Ammon's horn (tissue), 1 donor: ENCODE measurements around the gene CDH4.
"Not testable (repeated sequence)": the region's sequence is repeated elsewhere in the genome, so short reads cannot be mapped to it uniquely, and the experiment has no call there.

ENCODE experiments used
- DNase-seq: peaks from one replicate; pipeline ENCODE4 v3.0.0-alpha.2; 2016; ENCODE audit warnings: low spot score

The CDH4 gene

DNA sequence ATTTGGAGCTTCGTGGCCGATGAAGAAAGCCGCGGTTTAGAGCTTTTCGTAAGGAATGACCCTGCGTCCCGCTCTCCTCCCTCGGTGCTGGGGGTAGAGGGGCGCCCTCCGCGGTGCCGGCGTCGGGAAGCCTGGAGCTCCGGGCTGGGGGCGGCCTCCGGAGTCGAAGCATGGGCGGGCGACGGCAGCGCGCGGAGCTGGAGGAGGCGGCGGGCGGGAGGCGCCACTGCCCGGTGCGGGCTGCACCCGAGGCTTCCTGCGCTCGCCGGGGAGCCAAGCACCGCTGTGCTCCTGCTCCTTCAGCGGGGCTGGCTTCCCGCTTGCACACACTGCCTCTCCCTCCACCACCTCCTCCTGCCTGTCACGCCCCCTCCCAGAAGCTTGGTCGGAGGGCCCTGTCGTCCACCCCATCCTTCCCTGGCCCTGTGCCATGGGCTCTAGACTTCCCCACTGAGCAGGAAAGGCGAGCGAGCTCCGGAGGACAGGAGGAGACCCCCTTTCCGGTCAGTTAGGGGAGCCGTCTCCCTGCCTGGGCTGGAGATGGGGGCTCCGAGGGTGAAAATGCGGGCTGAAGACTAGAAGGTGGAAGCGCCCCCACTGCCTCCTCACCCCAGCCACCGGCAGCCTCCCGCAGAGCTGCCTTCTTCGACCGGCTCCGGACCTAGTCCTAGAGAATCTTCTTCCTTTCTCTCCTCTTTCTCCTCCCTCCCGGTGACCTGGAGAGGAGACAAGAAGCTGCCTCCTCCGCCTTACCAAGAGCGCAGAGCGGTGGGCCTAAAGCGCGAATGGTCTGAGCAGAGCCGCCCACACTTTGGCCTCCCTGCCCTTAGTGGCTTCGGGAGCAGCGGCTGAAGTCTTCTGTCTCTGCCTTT is 1.8 kb downstream of the CDH4 start:
- DNase-seq: peak; percentile 21

DNA sequence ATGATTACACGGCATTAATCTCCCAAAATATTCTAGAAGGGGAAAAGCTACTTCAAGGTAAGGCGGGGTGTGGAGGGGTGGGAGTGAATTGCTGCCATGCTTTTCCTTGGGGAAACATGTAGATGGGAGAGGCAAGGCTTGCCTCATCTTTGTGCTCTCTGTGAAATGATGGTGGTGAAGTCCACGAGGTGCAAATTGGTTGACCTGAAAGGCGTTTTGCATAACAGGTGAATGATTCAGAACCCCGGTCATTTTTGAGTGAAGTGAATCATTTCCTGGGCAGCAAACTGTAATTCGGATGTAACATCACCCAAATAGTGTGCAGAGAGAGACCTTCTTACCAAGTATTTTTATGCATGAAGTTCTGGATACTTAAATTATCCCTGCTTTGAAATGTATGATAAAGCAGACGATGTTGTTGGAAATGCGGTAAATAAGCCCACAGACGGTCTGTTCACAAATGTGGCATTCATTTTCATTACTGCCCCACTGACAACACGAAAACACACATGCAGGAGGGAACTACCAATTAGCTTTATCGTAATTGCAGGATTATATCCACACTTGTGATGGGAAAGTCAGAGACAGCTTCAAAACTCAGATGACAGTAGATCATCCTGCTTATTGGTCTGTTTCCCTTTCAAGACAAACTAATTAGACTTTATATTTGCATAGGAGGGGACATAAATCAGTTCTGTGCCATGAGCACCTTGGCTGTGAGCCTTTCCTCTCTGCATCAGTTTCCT is 3.0 kb downstream of the CDH4 start:
- DNase-seq: peak; percentile 45

DNA sequence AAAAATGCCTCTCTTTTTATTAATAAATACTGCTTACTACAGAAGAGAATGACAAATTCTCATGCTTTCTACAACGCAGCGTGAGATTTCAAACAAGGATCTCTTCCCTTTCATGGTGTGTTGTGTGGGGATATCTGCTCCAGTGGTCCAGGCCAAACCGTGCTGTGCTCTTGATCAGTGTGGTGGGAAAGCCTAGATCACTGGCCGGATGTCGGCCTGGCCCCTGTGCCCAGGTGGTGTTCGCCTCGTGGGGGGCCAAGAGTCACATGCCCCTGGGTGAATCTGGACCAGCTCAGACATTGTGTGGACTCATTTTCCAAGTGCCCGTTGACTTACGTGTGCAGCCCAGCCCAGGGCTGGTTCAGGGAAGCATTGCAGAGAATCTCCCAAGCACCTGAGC is 4.3 kb downstream of the CDH4 start:
- no peak for DNase-seq

DNA sequence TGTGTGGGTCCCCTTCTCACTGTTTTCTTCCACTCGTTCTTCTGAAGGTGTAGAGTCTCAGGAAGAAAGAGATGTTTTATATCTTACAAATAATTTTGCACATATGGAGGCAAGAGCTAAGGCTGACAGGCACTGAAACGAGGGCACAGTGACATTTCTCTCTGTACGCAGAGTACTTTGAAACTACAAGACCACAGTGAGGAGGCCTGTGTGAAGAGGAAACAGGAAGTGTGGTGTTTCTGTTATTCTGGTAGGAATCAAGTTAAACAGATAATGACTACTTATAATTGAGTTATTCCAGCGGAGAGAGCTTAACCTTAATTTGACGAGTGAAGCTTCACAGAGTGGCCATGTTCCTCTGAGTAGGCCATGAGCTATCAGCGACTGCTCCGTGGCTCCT is 4.8 kb downstream of the CDH4 start:
- no peak for DNase-seq

DNA sequence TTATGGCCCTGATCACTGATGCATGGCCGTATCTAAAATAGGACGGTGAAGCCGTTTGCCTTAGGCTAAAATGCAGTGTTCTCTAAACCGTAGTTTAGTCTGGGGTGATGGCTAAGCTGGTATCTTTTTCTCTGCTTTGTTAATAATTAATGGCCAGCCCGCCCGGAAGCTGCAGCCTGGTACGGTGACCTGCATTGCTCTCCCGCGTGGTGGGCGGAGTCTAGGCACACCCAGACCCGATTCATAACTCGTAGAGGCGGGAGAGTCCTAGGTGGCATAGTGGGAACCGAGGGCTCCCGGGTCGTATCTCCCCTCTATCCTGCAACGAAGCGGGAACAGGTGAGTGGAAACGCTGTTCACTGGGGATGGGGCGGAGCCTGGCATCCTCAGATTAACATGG is 5.5 kb downstream of the CDH4 start:
- no peak for DNase-seq

DNA sequence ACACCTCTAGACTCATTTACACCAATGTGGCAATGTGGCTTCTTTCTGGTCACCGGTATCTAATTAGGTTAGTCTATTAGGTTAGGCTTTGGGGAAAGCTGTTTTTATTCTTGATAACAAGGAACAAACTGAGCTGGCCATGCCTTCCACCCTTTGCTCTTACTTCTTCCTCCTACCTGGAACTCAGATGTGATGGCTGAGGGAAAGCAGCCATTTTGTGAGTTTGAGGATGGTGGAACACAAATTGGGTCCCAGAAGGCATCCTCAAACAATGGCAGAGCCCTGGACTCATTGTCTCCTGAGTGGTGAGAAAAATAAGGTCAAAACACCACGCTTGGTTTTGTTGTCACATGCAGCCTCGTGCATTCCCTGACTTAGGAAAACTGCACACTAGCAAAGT is 7.7 kb downstream of the CDH4 start:
- no peak for DNase-seq

DNA sequence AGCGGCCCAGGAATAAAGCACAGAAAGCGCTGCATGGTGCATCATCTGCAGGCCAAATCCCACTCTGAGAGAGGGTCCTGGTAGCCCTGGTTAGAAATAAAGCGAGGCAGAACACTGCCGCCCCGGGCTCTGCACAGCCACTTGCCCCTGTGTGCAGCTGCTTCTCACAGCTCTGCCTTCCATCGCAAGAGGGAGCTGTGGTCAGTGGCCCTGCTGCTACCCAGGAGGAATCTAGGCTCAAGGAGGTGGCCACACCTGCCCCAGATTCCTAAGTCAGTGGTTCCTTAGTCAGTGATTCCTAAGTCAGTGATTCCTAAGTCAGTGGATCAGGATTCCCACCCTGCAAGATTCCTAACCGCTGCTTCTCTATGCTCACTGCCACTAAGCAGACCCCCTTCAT is 8.8 kb downstream of the CDH4 start:
- no peak for DNase-seq

DNA sequence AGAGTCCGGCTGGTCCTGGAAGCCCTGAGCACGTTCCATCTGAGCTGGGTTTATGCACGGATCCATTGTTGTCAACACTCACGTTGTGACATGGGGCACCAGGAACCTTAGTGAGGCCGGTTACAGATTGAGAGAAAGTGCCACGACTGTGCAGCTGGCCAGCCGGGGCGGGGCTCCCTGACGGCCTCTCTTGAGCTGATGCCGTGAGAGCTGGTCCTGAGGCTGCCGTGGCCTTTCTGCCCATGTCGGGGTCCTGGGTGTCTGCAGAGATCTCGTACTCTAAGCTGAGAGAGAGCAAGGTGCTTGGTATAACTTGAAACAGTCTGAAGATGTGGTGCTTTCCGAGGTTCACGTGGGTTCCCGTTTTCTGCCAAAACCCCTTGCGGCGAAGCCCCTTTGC is 10.0 kb downstream of the CDH4 start:
- no peak for DNase-seq

DNA sequence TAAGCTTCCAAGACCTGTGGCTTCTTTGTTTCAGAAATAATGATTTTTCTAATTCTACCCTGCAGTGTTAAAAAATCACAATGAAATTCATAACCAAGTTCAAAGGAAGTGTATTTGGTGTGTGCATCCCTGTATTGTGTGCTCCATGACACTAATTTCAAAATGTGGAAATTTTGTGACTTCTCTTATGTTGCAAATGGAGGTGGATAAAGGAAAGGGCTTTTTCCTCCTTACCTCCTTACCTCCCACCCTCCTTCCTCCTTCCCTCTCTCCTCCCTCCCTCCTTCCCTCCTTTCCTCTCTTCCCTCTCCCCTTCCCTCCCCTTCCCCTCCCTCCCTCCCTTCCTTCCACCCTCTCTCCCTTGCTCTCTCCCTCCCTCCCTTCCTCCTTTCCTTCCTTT is 10.5 kb downstream of the CDH4 start:
- DNase-seq: no peak

DNA sequence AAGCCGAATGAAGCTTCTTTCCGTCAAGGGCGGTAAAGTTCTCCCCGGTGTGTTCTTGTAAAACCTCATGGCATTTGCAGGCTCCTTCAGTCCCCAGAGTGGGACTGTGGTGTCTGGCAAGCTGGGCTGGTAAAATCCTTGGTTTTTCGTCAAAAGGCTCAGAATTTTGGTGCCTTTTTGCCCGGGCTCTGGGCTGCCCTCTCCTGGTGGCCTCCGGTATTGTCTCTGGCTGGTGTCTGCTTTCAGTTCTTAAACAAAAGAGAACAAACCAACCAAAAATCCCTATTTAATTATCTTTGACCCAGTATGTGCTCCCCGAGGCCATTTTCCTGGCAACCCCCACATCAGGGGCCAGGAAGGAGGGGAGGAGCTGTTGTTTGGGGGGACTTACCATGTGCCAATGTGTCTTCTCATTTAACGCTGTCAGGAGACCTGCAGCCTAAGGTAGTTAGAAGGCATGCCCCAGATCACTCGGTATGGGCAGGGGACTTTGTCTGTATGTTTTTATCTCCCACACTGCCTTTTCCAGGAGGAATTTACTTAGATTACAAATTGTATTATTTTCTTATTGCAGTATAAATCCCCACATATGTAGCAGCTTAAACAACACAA is 11.1 kb downstream of the CDH4 start:
- DNase-seq: no peak

DNA sequence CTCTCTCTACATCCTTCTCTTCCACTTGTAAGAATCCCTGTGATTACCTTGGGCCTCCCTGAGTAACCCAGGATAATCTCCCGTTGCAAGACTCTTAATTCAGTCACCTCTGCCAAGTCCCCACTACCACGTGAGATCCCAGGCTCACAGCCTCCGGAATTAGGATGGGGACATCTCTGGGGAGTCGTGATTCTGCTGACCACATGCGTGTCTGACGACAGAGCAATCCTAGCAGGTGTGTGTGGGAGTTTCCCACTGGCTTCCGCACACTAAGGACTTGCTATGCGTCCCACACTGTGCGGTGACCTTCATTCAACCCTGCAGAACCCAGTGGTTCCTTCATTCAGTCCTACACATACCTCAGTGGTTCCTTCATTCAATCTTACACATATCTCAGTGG is 11.9 kb downstream of the CDH4 start:
- DNase-seq: no peak

DNA sequence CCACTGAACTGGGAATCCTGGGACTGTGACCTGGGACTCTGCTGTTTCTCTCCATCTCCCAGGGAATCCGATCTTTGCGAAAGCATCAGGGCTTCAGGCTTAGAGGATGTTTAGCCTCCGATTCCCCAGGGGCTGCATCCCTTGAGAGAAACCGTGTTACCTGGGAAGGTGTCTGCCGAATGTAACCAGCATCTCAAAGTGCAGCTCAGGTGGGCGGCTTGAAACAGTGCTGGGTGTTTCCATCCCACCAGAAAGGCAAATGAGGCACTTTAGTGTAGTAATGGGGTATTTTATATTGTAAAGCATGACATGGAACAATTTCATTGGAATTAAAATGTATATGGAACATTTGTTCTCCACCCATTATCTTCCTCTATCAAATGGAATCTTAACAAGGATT is 15.2 kb downstream of the CDH4 start:
- DNase-seq: no peak

DNA sequence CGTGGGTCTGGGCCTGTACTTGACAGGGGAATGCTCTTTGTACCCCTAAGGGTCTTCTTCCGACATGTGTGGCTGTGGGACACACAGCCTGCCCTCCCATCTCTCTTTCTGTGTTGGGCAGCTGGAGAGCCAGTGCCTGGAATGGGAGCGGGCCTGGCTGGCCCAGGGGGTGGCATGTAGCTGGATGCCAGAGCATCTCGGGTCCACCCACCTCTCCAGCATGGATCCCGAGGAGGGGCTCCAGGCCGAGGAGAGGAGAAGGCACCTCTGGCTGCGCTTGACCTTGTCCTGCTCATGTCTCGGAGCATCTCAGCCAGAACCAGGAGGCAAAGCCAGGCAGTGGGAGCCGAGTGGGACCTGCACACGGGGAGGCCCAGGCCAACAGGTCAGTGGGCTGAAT is 16.0 kb downstream of the CDH4 start:
- no peak for DNase-seq

DNA sequence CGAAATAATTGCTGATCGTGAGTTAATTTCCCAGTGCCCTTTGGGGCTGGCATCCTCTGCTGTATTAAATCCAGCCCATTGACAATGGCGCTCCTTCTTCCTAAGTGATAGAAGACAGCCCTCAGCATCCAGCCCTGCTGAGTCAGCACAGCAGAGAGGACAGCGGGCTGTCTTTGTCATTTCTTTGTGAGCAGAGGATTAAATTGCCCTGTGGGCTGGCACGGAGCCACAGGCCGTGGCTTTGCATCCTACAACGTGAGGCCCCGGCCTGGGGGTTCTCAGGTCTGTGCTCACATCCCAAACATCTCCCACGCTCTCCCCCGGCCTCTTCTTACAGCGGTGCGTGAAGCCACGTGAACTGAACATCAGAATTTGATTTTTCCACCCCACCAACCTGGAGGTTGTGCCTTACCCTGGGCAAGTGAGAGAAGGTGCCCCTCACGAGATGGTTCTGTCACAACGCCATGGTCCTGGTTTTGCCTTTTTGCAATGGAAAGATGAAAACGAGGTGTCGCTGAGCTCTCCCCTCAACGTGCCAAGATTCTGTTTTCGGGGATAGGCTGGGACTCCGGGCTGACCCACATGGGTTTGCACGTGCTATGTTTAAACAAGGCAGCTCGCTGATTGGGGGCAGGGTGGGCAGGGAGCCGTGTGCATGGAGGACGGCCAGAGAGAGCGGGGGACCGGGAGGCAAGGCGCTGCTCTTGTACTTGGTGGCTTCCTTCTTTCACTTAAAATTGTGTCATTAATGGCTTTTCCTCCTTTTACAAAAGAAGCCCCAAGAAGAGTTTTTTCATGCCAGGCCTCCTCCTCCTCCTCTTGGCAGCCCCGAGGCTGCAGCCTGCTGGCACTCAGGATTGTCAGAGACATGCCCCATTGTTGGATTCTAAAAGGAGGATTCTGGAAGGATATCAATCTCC is 19.5 kb downstream of the CDH4 start:
- DNase-seq: peak; percentile 80

DNA sequence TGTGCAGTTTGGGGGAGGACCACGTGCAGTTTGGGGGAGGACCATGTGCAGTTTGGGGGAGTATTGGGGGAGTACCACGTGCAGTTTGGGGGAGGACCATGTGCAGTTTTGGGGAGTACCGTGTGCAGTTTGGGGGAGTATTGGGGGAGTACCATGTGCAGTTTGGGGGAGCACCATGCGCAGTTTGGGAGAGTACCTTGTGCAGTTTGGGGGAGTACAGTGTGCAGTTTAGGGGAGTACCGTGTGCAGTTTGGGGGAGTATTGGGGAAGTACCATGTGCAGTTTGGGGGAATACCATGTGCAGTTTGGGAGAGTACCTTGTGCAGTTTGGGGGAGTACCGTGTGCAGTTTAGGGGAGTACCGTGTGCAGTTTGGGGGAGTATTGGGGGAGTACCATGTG is 21.0 kb downstream of the CDH4 start:
- not testable (repeated sequence) for DNase-seq

DNA sequence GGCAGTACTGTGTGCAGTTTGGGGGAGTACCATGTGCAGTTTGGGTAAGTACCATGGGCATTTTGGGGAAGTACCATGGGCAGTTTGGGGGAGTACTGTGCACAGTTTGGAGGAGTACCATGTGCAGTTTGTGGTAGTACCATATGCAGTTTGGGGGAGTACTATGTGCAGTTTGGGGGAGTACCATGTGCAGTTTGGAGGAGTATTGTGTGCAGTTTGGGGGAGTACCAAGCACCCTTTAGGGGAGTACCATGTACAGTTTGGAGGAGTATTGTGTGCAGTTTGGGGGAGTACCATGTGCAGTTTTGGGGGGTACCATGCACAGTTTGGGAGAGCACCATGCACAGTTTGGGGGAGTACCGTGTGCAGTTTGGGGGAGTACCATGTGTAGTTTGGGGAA is 21.6 kb downstream of the CDH4 start:
- DNase-seq: not testable (repeated sequence)

DNA sequence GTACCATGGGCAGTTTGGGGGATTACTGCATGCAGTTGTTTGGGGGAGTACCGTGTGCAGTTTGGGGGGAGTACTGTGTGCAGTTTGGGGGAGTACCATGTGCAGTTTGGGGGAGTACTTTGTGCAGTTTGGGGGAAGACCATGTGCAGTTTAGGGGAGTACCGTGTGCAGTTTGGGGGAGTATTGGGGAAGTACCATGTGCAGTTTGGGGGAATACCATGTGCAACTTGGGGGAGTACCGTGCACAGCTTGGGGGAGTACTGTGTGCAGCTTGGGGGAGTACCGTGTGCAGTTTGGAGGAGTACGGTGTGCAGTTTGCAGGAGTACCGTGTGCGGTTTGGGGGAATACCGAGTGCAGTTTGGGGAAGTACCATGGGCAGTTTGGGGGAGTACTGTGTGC is 22.3 kb downstream of the CDH4 start:
- no peak for DNase-seq

DNA sequence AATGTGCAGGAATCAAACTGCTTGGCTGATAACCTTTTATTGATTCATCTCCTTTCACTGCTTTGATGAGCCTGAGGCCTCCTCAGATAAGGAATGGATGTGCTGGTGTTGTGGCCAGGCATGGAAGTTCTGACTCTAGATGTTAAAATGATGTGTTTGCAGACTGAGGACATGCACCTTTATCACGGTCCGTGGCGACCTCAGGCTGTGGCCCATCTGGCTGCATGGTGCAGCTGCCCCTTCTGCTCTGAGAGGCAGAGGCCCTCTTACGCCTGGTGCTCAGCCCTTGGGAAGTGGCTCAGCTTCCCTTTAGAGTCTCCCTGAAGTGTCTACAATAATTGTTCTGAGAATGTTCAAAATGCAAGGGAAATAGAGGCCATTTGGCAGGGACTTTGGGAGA is 26.2 kb downstream of the CDH4 start:
- no peak for DNase-seq

DNA sequence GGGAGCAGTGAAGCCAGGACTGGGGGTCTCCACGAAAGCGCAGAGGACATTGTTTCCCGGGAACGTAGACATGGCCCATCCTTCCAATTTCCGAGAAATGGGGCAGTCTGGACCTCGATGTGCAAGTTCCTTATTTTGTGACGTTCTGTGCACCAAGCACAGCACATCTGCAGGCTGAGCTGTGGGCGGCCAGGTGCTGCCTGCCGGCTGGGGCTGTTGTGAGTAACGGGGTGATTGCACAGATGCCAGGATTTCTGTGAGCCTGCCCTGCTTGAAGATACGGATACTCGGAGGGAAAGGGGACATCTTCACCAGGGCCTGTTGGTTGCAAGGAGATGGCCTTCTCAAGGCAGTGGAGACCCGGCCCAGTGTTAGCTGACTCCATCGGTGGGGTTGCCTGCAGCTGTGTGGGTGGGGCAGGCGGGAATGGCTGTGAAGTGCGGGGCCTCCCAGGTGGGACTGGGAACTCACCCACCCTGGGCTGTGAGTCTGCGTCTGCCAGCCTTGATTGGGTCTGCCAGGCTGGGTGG is 27.6 kb downstream of the CDH4 start:
- no peak for DNase-seq

DNA sequence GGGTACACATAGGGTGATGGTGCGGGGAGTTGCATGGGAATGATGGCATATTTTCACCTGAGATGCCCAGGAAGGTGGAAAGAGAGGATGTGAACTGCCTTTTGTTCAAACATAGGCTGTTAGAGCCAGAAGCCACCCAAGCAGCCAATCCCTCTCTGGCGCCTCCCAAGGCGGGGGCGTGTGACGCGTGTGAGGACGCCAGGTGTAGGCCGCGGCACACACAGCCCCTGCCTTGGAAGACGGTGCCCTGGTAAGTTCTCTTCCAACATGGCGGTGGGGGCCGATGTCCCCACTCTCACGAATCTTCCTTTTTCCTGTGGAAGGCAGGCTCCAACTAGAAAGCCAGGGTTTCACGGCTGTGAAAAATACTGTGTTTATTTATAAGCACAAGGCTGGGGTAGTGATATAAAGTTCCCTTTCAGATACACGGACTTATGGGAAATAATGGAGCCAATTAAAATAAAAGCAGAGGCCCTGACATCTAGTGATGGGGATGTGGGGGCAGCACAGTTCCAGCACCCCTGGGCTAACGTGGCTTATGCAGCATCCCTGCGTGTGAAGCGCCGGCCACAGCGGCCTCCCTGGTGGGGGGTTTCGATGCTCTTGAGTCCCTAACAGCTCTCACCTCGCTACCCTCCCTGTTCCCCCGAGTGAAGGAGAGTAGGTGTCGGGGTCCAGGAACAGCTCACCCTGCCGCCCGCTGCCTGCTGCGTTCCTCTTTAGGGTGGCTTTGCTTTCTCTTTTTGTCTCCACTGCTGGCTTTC is 28.3 kb downstream of the CDH4 start:
- DNase-seq: no peak

DNA sequence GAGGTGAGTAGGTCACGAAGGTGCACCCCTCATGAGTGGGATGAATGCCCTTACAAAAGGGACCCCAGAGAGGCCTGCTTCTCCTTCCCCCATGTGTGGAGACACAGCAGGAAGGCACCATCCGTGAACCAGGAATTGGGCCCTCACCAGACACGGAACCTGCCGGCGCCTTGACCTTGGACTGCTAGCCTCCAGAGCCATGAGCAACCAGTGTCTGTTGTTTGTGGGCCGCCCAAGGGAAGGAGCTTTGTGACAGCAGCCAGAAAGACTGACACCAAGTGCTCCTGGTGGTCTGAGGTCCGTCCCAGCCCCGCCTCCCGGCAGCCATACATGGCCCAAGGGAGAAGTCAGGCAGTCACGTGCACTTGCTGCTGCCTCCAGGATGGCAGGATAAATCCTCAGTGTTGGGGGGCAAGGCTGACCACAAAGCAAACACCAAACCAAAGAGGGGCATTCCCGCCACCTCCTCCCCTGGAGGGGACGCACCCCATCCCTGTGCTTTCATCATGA is 29.3 kb downstream of the CDH4 start:
- no peak for DNase-seq
